ENCODE results near the gene HSPA2. TPM values are rescaled to one million over a fixed set of nuclear protein-coding genes. Genes with fewer than 3 reads are reported as not detected.
"Not testable (repeated sequence)": the region's sequence is repeated elsewhere in the genome, so short reads cannot be mapped to it uniquely, and the experiment has no call there.

HSPA2 gene
- total RNA-seq, 1 donor from 2014 or later = 3.3 TPM

DNA sequence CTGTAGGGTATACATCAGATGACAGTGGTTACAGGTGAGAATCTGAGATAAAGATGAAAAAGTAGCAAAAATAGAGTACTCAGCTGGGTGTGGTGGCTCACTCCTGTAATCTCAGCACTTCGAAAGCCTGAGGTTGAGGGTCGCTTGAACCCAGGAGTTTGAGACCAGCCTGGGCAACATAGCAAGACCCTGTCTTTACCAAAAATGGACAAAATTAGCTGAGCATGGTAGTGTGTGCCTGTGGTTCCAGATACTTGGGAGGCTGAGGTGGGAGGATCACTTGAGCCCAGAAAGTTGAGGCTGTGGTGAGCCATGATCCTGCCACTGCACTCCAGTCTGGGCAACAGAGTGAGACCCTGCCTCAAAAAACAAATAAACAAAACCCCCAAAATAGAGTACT lies 17.7 kb downstream of the HSPA2 start:
- not testable (repeated sequence) for DNase-seq (ENCODE audit: low read depth in 2 of 2)

DNA sequence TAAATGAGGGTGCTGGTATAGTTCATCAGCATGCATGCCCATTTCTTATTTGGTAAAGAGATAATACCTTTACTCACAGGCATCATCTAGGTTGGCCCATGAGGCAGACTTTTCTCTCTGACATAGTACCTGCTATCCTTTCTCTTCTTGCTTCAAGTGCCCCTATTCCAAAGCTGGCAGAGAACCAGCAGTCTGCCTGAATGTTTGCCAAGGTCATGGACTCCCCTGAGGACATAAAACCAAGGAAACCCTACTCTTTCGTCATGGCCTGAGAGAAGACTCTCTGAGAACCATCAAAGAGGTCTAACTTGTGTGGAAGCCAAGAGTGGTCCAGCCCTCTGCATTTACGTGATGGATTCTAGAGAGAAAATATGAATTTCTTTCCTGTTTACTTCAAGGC lies 21.1 kb downstream of the HSPA2 start:
- no peak for DNase-seq (ENCODE audit: low read depth in 2 of 2)

DNA sequence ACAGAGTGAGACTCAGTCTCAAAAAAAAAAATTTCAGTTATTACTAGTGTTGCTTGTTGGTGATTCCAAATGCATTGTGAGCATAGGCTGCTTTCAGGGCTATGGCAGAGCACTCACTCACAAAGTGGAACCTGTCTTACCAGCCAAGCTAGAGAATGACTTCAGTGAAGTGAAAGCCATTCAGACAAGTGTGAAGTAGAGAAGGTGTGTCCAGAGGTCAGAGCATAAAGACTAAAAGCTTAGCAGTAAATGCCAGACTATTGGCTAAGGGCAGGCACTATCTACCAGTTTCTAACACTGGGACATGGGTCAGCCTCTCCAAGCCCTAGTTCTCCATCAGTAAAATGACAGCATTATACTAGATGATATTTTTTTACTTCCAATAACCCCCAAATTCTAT lies 21.9 kb downstream of the HSPA2 start:
- no peak for DNase-seq (ENCODE audit: low read depth in 2 of 2)

DNA sequence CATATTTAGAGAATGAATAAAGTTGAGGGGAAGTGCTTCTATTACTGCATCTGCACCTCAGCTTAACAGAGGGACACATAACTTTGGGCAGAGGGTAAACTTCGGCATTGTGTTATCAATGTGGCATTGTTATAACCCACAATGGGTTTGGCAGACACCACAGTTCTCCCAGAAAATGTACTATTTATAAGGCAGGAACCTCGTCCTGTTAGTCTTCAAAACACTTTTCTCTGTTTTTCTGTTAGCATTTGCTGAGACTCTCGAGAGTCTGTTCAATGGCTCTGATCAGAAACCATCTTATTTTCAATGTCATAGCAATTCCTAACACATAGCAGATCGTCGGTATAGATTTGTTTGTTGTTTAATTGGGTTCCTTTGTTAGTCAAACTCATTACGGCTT lies 23.2 kb downstream of the HSPA2 start:
- no peak for DNase-seq (ENCODE audit: low read depth in 2 of 2)

DNA sequence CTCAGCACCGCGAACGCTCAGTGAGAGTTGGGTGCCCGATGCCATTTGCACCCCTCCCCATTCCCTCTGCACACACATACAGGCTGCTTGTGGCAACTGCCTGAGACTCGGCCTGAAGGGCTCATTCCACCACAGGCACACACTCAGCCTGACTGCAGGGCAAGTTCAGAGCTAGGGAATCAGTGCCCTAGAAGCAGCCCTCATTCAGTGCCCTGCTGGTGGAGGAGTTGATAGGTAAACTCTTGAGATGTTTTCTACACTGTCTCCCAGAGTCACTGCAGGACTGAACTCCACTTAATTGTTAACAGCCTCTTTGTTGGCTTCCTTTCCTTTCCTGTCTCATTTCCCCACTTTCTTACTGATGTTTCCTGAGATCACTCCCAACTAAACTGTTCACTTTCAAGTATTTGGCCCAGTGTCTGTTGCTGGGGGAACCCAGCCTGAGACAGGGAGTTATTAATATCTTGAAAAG lies 26.1 kb downstream of the HSPA2 start:
- peak in 1 of 2 donors; percentile 81 for DNase-seq (ENCODE audit: low read depth in 2 of 2)

DNA sequence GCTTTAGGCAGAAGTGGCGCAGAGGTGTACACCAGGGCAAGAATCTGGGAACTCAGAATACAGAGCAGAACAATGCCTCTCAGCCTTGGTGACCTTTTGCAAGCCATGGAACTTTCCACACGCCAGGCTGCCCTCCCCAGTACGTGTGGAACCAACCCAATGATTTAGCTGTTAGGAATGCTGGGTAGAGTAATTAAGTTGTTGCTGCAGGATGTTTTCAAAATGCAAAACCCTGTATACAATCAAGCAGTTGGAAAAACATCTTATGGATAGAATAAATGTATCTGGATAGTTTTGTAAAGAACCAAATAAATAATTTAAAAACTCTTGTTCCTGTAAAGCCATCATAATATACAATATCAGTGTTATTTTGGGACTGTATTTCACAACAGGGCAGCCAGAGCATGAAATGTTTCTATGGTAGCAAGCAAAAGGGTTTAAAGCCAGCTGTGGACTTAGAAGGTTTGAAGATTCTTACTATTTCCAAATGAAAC lies 28.6 kb downstream of the HSPA2 start:
- peak; percentile 80 to 86 for DNase-seq (ENCODE audit: low read depth in 2 of 2)

DNA sequence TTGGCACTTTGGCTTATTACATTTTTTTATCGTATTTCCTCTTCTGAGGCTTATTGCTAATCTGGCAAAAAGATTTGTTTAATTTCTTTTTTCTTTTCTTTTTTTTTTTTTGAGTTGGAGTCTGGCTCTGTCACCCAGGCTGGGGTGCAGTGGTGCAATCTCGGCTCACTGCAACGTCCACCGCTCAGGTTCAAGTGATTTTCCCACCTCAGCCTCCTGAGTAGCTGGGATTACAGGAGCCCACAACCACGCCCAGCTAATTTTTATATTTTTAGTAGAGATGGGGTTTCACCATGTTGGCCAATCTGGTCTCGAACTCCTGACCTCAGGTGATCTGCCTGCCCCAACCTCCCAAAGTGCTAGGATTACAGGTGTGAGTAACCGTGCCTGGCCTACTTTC lies 29.1 kb downstream of the HSPA2 start:
- not testable (repeated sequence) for DNase-seq (ENCODE audit: low read depth in 2 of 2)

DNA sequence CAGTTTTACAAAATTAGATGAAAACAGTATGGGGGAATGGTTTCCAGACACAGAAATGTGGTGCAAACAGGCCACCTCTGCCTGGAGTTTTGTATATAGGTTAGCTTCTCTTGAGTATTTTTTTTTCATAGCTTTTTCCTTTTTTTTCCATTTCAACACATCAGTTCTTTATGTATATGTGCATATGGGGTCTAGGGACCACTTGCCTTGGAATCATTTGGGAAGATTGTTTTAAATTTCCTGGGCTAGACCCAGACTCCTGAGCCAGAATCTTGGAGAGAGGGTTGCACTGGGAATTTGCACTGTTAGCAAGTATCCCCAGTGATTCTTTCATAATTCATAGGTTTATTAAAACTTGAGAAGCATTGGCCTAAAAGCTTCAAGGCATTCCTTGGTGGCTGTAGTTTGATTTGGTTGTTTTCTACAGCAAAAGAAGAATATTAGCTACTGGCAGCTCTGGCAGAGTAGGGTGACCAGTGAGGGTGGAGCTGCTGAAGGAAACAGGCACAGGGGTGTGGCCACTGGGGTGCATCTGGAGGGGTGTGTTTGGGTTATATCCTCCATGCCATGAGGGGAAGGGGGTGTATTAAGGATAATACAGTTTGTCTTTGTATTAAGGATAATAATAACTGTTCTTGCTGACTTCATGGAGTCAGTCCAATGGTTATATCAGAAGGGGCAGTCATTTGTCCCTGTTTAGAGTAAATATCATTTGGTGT lies 32.0 kb downstream of the HSPA2 start:
- no peak for DNase-seq (ENCODE audit: low read depth in 2 of 2)

DNA sequence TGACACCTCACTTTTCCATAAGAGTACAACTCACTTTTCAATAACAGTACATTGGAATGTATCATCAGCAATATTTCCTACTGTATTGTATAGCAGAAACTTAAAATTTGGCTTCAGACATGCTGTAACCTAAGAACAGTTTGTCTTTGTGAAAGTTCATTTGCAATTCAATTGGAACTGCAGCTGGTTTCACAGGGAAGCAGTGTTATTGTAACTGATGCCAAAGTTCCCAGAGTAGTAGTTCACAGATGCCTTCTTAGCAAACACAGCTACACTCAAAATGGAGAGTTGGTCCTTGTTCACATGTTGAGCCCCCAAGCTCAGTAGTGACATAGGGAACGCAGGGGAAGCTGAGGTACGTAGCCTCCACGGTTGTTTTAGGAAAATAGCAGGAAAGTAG lies 32.6 kb downstream of the HSPA2 start:
- no peak for DNase-seq (ENCODE audit: low read depth in 2 of 2)

DNA sequence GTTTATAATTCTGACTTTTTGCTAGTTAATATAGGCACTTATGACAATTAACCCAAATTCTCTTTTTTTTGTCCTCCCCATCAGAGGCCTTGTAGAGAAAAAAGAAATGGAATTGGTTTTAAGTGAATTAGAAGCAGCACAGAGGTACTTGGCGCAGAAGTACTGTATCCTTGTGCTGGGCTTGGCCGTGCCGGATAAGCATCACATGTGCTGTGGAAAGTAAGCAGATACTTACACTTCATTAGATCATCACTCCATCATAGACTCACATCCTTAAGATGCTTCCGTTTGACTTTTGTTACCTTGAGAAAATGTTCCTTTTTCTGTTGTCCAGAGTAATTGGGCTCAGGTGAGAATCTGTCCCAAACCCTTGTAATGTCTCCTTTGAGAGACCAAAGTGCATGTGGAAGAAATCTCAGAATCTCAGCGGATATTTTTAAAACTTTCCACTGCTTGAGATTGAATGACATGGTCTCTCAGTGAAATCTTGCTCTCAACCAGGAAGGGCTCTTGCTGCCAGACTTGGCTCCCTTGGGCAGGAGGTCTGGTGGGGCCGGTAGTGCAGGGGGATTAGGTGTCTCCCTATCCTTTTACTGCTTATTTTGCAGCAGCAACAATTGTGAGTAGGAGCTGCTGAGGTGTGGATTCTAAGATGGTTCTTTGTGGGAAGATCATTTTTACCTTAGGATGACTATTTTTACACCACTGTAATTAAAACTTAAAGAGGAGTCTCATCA lies 34.0 kb downstream of the HSPA2 start:
- no peak for DNase-seq (ENCODE audit: low read depth in 2 of 2)

DNA sequence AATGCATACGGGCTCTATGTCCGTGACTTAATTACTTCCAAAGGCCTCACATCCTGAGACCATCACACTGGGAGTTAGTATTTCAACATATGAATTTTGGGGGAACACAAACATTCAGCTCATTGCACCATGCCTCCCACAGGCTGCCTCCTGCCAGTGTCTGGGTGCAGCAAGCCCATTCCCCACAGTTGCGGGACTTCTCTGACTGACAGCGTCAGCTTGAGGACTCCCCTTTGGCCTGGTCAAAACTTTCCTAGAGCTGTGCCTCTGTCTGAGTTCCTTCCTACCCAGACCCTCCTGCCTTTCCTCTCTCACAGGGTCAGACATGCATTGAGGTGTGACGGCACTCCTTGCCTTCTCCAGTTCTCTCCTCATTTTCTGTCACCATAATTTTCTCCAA lies 36.7 kb downstream of the HSPA2 start:
- no peak for DNase-seq (ENCODE audit: low read depth in 2 of 2)

DNA sequence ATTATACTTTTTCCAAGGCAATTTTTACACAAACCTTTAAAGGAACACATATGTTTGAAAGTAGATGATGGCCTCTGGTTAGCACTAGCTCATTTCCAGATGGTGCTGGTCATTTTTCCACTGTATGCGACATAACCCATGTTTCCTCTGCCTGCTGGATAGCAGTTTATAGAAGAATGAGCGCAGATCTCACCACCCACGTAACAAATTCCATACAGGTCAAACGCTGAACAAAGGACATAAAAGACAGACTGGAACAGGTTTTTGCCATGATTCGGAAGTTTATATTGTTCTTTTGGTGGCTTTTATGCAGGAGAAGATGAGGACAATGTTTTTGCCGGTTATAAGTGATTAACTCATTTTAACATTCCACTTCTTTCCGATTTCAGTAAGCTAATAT lies 39.9 kb downstream of the HSPA2 start:
- peak; percentile 48 to 80 for DNase-seq (ENCODE audit: low read depth in 2 of 2)

DNA sequence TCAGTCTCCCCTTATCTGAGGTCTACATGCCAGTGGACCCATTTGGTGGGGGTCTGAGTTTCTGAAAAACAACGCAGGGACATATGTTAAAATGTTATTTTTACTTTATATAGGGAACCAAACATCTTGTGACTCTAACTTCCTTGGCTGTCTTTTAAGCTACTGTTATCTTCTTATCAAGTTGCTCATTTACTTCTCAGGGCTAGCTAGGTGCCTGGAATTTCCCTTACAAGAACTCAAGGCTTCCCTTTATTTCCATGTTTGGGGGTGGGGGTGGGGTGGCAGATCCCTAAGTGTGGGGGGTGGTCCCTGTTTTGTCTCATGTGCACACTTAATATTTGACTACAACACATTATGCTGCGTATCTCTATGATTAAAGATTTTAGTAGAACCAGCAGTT lies 40.8 kb downstream of the HSPA2 start:
- peak in 1 of 2 donors; percentile 5 for DNase-seq (ENCODE audit: low read depth in 2 of 2)

DNA sequence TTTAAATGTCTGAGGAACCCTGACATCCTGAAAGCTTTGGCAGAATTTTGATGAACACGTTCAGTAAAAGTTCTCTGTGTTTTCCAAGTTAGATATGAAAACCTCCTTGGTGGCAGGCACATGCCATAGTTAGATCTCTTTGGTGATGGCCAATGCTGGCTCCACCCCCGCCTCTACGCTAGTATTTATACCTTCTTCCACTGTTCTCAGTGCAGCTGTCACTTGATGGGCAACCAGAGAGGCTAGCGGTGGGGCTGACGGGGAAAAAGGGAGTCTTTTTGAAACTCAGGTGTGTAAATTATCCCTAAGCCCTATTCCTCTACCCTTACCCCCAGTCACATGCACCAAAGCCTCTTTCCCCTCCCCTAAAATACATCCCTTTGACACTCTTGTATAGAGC lies 41.3 kb downstream of the HSPA2 start:
- DNase-seq (ENCODE audit: low read depth in 2 of 2) = no peak

DNA sequence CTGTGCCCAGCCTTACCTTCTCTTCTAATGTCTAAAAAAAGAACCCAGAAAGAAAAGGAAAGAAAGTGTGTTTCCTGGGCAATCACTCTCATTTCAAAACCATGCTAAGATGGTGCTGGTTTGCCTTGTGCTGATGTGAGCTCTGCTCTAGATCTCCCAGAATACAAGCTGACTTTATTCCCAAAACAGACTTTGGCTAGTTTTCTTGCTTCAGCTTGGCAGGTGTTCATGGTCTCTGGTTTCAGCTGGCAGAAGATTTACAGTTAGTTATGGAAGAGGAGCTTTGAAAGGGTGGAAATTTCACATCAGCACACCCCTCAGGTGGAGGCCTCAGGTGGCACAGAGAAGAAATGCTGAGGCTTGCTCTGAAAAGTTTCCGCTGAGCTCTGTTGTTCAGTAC lies 43.6 kb downstream of the HSPA2 start:
- no peak for DNase-seq (ENCODE audit: low read depth in 2 of 2)

DNA sequence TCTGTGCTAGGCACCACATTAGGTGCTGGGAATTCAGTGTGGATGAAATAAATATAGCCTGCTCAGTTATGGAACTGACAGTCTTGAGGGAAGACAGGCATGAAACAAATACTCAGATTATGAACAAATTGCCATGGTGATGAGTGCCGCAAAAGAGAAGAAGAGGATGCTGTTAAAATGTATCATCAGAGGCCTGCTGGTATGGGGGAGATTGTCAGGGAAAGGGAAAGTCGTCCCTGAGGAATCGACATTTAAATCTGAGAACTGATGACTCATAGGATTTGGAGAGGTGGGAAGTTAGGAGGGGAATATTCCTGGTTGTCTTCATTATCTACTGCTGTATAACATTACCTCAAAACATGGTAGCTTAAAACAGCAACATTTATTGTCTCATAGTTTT lies 51.3 kb downstream of the HSPA2 start:
- DNase-seq (ENCODE audit: low read depth in 2 of 2) = no peak

Other genes with a start within 250 kb of the HSPA2 start
- gene ESR2, start 246.4 kb upstream of the HSPA2 start, total RNA-seq = under 0.01 and 0.39 TPM in 2 replicates
- gene MTHFD1, start 152.4 kb upstream of the HSPA2 start, total RNA-seq = 36.0 and 48.3 TPM in 2 replicates
- 0.13 TPM in 2 replicates for gene AKAP5, start 75.2 kb upstream of the HSPA2 start, total RNA-seq
- gene ZBTB25, start 36.9 kb upstream of the HSPA2 start, total RNA-seq = 3.0 and 3.1 TPM in 2 replicates
- 33.4 and 40.8 TPM in 2 replicates for gene ZBTB1, start 36.0 kb upstream of the HSPA2 start, total RNA-seq
- gene PPP1R36, start 9.2 kb downstream of the HSPA2 start, total RNA-seq = 0.38 and 0.39 TPM in 2 replicates
- gene PLEKHG3, start 163.7 kb downstream of the HSPA2 start, total RNA-seq = 5.4 and 11.0 TPM in 2 replicates